Activated T-cell treated with anti-CD3 and anti-CD28 coated beads, Interleukin-2, amount 50 U/mL, for 4 hours (primary cell): ENCODE data around the gene AASS. TPM values are rescaled to one million over a fixed set of nuclear protein-coding genes. Genes with fewer than 3 reads are reported as not detected.

Experiments used
- ATAC-seq, 2 donors: fragments of 200-7000 bp; cut with Tn5 transposase; one replicate each; pipeline ENCODE4 v1.10.0; 2021
- DNase-seq: peaks from one replicate; pipeline ENCODE4 v3.0.0-alpha.2; 2020
- H3K27me3 Mint-ChIP-seq: one replicate; pipeline ENCODE4 v1.8.0; 2021; ENCODE audit warnings: low read depth, mixed read lengths
- H3K36me3 Mint-ChIP-seq: one replicate; pipeline ENCODE4 v1.8.0; 2022; ENCODE audit warnings: mixed read lengths; ENCODE audit not compliant: insufficient read depth
- H3K4me1 Mint-ChIP-seq: one replicate; pipeline ENCODE4 v1.8.0; 2021; ENCODE audit warnings: low read depth, mixed read lengths
- H3K4me3 Mint-ChIP-seq: one replicate; pipeline ENCODE4 v1.8.0; 2021; ENCODE audit warnings: mild to moderate bottlenecking, moderate library complexity, mixed read lengths
- H3K9me3 Mint-ChIP-seq: one replicate; pipeline ENCODE4 v1.8.0; 2021; ENCODE audit warnings: mixed read lengths
- total RNA-seq, 3 donors: library from RNA; stranded (reverse); gene quantifications; one replicate each; pipeline ENCODE4 v1.2.1, GENCODE V29; 2021

The AASS gene
- total RNA-seq, 3 donors from 2014 or later = 0.65 to 0.90 (median 0.83) TPM

DNA sequence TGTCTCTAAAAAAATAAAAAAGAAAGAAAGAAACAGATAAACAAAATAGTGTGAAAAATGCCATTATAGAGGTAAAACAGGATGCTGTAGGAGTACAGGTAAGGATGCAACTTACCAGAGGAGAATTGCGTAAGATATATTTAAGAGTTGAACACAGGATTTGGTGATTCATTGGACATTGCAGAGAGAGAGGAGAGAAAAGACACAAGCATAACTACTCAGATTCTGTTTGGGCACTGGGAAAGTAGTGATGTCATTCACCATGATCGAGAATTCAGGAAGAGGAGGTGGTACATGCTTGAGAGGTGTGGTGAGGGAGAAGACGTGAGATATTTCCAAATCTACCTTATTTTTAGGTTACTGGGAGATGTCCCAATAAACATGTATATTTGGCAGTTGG is 97.6 kb downstream of the AASS start:
- DNase-seq (no peak), ATAC-seq (no peak)
- no peaks in the 10 kb centered on the region for H3K36me3 Mint-ChIP-seq
- H3K9me3 Mint-ChIP-seq = peaks cover 3% of the 10 kb centered on the region
- H3K4me1 Mint-ChIP-seq = no peaks in the 10 kb centered on the region
- H3K4me3 Mint-ChIP-seq = no peak overlapping the region
- peaks cover 2% of the 10 kb centered on the region for H3K27me3 Mint-ChIP-seq

DNA sequence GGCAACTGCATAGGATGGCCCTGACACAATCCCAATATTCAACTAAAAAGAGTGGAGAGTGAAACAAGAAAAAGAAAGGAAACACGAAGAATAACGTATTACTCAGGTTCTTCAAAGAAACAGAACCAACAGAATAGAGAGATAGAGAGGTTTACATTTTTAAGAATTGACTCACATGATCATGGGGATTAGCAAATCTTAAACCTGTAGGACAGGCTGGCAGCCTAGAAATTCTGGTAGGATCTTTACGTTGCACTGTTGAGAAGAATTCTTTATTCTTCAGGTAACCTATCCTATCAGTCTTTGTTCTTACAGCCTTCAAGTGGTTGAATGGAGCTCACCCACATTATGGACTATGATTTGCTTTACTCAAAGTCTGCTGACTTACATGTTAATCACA is 103.9 kb downstream of the AASS start:
- H3K36me3 Mint-ChIP-seq = no peaks in the 10 kb centered on the region
- DNase-seq = no peak

DNA sequence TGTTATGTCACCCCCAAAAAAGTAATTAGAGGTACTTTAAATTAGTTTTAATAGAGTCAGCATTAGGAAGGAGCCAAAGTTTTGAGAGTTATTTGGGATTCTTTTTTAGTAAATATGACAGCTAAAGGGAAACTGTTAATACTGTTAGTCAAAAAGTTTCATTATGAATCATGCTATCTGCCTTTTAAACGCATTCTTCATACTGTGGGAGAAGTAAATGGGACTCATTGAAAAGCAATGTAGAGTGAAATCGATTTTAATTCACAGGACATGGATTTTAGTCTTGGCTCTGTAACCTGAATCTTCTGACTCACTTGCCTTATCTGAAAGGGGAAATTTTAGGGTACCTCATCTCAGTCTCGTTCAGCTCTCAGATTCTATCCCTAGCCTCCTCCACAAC is 105.1 kb downstream of the AASS start:
- DNase-seq = no peak
- H3K27me3 Mint-ChIP-seq = peaks cover 2% of the 10 kb centered on the region
- no peaks in the 10 kb centered on the region for H3K4me1 Mint-ChIP-seq
- no peak overlapping the region for H3K4me3 Mint-ChIP-seq
- H3K36me3 Mint-ChIP-seq = no peaks in the 10 kb centered on the region
- ATAC-seq = no peak
- peaks cover 3% of the 10 kb centered on the region for H3K9me3 Mint-ChIP-seq

More for the DNA sequence above, 103.9 kb downstream of the AASS start:
- ATAC-seq = no peak
- Mint-ChIP-seq H3K27me3 (peaks cover 2% of the 10 kb centered on the region), H3K9me3 (peaks cover 3% of the 10 kb centered on the region), H3K4me3 (no peak overlapping the region), H3K4me1 (no peaks in the 10 kb centered on the region)

DNA sequence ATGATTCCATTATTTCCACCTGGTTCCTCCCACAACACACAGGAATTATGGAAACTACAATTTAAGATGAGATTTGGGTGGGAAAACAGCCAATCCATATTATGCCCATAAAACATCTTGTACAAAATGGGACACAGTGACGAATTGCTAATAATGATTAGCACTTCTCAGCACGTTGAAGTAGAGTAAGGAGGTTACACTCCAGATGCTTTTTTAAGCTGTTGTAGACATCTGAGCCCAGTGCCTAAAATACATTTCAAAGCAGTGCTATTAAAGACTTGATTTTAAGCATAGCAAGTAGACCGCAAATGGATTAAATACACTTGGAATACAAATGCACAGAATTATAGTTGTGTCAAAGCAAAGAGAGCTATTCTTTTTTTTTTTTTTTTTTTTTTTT is 105.9 kb downstream of the AASS start:
- ATAC-seq = no peak
- H3K4me1 Mint-ChIP-seq = no peaks in the 10 kb centered on the region
- H3K27me3 Mint-ChIP-seq = no peaks in the 10 kb centered on the region
- H3K4me3 Mint-ChIP-seq = no peak overlapping the region
- H3K36me3 Mint-ChIP-seq = no peaks in the 10 kb centered on the region
- H3K9me3 Mint-ChIP-seq = peaks cover 3% of the 10 kb centered on the region
- DNase-seq = no peak

DNA sequence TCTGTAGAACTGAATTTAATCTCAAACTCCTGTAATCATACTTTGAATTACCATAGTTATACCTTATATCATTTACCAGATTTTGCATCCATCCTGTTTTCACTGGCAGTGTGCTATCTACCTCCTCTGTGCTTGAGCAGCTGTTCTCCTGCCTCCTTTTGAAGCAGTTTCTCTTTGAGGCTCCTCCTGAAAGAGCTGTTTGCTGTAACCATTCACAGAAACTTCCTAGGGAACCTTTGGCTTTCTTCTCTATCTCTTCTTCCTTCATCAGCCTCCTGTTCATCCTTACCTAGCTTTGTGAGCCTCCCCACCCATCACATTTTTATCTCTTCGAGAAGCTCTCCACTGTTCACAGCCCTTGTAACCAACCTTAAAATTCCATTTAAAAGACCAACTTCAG is 108.2 kb downstream of the AASS start:
- Mint-ChIP-seq H3K9me3 (no peaks in the 10 kb centered on the region), H3K4me3 (no peak overlapping the region), H3K36me3 (no peaks in the 10 kb centered on the region), H3K4me1 (no peaks in the 10 kb centered on the region), H3K27me3 (no peaks in the 10 kb centered on the region)
- no peak for DNase-seq
- no peak for ATAC-seq

DNA sequence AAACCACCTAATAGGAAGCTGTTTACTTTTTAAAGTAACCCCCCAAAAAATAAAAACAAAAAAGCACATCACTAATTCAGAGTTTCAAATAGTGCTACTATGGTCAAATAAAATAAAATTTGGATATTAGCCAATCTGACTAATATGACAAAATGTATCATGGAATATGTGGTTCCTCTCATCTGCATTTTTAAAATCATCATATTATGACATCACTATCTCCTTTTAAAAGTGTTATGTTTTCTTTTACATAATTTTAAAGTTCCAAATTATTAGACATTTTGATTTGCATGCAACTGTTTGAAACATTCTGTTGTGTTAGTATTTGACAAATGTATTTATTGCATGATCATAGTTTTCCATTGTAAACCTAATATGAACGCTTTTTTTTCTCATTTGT is 110.4 kb downstream of the AASS start:
- DNase-seq = no peak
- Mint-ChIP-seq H3K36me3 (no peaks in the 10 kb centered on the region), H3K4me1 (no peaks in the 10 kb centered on the region), H3K27me3 (no peaks in the 10 kb centered on the region), H3K4me3 (no peak overlapping the region), H3K9me3 (no peaks in the 10 kb centered on the region)
- ATAC-seq = no peak

DNA sequence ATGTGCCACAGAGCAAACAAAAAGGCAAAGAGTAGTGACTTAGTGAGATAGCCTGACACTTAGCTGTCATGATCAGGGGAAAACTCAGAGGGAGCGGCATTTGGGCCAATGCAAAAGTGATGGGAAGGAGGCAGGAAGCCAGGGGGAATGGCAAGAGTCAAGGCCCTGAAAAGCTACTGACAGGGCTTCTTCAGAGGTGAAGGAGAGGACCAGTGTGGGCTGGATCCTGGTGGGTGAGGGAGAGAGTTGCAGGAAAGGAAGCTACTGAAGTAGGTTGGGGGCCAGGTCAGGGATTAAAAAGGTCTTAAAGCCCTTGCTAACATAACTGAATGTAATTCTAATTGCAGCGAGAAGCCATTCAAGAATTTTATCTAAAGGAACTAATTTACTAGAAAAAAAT is 117.0 kb downstream of the AASS start:
- no peak for ATAC-seq
- no peaks in the 10 kb centered on the region for H3K36me3 Mint-ChIP-seq
- no peak overlapping the region for H3K4me3 Mint-ChIP-seq

More for the DNA sequence above, 117.0 kb downstream of the AASS start:
- DNase-seq = no peak
- H3K27me3 Mint-ChIP-seq = no peaks in the 10 kb centered on the region
- H3K9me3 Mint-ChIP-seq = no peaks in the 10 kb centered on the region
- no peaks in the 10 kb centered on the region for H3K4me1 Mint-ChIP-seq

Other genes starting within 250 kb of the AASS start
- gene FEZF1, start 160.5 kb upstream of the AASS start, total RNA-seq = not detected